CD4-positive, alpha-beta T cell treated with Interleukin-15 for 4 hours (primary cell): ENCODE measurements around the gene MBNL2.

Source experiments
- DNase-seq: peaks from one replicate; pipeline ENCODE4 v3.0.0-alpha.2; 2020; ENCODE audit warnings: low spot score

MBNL2 gene

GRCh38 chr13:97384371-97384770, 162.2 kb downstream of the MBNL2 start:
- DNase-seq: no peak

DNA sequence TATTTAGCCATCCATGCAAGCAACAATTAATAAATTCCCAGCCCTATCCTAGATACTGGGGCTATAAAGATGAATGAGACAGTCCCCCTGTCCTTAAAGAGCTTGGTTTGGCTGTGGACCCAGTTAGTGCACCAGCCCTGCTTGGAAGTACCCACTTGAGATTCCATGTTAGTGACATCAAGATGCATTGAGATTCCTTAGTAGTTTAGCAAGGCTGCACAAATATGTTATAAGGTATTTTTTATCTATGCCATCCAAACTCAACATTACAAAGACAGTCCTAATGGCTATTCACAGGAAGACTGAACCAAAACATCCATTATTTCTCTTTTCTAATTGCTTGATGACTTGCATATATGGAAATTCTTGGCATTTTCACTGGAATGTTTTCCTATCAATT, 163.0 kb downstream of the MBNL2 start:
- DNase-seq: no peak

GRCh38 chr13:97385854-97386253, 163.7 kb downstream of the MBNL2 start:
- no peak for DNase-seq

DNA sequence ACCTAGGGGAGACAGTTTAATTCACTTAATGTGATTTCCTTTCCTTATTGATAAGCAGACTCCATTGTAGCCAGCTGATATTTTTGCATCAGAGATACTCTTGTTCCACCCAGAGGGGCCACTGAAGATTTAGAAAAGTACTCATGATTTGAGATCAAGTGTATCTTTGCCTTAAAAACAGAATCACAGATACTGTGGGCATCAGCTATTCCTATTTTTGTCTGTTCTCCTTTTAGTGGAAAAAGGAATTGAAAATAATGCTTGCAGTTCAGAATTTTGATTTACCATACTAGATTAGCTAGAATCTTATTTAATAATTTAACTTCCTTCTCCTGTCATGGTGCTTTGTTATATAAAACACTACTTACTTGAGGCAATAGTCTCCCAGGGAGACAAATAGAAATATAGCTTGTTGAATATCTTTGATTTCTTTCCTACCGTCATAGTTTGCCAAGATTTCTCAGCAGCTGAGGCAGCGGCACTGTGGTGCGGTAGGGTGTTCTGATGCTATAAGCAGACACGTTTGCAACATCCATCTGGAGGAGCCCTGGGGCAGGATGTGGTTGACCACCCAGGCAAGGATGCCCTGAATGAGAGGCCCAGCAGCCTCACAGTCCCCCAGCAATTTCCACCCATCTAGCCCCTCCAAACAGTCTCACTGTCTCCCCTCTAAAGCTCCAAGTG, 164.8 kb downstream of the MBNL2 start:
- DNase-seq: no peak

- no peak for DNase-seq
Measured at GRCh38 chr13:97387485-97387839, 165.3 kb downstream of the MBNL2 start.

DNA sequence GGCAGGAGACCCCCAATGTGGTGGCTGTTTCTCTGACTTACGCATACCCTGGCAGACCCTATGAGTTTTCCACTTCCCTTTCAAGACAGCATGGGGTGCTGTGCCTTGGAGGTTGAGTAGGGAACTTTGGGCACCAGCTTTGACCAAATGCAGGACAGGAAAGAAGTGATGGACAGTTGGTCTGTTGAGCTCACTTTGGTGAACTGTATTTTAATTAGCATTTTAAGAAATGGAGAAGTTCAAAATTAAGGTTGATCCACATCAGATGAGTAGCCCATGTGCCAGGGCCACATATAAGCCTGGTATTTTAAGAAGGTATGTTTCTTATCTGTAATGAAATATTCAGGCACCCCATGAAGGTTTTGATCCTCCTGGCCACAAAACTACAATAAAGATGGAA, 165.8 kb downstream of the MBNL2 start:
- DNase-seq: no peak

GRCh38 chr13:97388373-97388772, 166.2 kb downstream of the MBNL2 start:
- DNase-seq: no peak

DNA sequence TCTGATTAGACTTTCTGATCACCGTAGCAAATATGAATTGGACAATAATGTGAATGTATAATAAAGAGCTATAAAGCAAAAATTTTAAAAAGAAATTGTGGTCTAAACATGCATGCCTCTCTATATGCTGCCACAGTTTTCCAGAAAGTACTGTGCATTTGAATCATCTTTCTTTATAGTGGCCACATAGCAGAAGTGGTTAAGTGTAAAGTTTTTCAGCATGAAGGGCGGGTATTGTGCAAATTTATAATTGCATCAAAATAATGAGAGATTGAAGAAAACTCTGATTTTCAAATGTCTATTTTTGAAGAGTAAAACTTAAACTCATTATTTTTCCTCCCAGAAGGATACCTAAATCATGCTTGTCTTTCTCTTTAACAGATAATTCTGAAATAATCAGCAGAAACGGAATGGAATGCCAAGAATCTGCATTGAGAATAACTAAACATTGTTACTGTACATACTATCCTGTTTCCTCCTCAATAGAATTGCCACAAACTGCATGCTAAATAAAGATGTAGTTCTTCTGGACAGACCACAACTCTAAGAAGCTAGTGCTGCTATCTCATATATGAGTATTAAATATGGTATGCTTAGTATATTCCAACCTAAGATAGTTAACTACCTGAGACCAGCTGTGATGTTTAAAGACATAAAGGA, 168.9 kb downstream of the MBNL2 start:
- no peak for DNase-seq

DNA sequence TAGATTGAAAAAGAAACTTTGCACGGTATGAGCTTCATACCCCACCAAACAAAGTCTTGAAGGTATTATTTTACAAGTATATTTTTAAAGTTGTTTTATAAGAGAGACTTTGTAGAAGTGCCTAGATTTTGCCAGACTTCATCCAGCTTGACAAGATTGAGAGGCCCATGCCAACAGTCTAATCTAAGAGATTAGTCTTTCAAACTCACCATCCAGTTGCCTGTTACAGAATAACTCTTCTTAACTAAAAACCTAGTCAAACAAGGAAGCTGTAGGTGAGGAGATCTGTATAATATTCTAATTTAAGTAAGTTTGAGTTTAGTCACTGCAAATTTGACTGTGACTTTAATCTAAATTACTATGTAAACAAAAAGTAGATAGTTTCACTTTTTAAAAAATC, 169.9 kb downstream of the MBNL2 start:
- no peak for DNase-seq

DNA sequence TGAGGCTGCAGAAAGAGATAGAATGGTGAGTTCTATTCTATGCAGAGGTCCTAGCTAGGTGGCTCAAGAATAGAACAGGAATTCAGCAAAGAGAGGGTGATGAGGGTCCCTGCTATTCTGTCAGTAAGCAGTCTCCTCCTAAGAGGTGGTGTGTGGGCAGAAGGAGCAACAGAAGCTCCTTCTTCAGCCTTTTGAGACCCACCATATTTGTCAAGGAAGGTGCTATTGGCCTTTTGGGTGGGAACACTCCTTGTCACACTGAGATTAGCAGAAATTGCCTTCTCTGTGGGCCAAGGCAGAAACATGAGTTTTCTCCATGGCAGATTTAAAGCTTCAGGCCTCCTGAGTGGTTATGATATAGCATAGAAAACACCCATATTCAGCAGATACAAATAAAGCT, 172.4 kb downstream of the MBNL2 start:
- no peak for DNase-seq

- DNase-seq: no peak
Measured at GRCh38 chr13:97395447-97396136, 173.5 kb downstream of the MBNL2 start.

- no peak for DNase-seq
Measured at GRCh38 chr13:97397267-97397666, 175.1 kb downstream of the MBNL2 start.

GRCh38 chr13:97401421-97401820, 179.3 kb downstream of the MBNL2 start:
- DNase-seq: no peak

- no peak for DNase-seq
Measured at GRCh38 chr13:97403893-97404750, 182.0 kb downstream of the MBNL2 start.

GRCh38 chr13:97407540-97407939, 185.4 kb downstream of the MBNL2 start:
- DNase-seq: no peak

DNA sequence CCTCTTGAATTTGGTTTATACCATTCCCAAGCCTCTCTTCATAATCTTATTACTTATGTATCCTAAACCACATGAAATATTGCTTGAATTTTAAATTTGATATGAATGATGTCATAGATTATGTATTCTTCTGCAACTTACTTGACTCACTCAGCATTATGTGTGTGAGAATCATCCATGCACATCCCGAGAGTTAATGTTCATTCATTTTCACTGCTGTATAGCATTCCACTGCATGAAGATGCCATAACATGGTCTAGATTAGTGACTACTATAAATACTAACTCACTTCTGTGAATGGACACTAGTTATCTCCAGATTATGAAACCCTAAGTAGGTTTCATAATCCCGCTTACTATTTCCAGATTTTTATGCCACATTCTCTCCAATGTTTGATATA, 186.8 kb downstream of the MBNL2 start:
- DNase-seq: no peak

- no peak for DNase-seq
Measured at GRCh38 chr13:97411984-97412383, 189.9 kb downstream of the MBNL2 start.

DNA sequence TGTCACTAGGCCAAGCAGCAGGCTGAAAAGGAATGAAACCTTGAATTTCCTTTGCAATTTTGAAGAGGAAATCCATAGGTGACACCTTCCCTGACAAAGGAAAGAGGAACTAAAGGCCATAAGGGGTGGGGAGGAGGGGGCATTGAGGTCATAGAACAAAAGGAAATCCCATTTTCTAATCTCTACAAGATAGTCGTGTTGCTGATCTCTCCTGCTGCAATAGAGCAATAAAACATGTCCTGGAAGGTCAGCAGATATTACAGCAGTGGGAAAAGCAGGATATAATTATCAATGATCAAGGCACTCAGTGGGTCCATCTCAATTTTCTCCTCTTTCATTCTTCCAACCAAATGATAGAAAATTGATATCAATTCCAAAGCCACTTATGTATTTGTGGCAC, 191.6 kb downstream of the MBNL2 start:
- no peak for DNase-seq

DNA sequence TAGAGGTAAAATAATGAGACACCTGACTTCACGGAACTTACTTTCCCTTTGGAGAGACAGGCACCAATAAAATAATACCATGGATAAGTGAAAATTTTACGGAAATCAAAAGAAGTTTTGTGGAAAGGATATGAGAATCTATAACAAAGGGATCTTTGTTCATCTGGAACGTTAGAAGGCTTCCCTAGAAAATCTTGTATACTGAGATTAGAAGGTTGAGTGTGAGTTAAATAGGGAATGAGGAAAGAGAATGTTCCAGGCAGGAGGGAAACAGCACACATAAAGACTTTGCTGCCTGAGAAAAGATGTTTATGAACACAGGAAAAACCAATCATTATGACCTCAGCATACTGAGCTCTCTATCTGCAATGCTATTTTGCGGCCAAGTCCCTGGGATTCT, 192.3 kb downstream of the MBNL2 start:
- DNase-seq: no peak

DNA sequence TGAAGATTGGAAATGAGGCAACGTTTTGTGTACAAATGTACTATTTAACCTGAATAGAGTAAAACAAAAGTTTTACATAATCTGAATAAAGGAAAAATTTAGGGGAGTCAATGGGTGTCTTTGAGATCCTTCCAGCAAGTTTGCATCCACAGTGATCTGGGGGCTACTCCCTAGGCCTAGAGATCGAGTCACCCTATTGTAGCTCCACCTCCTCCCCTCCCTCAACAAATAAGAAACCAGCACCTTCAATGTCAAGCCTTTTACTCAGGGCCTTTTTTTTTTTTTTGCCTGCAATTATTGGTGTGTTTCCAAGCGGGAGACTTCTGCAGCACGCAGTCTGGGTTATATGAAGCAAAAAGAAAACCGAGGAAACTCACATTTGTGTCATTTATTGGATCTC, 195.6 kb downstream of the MBNL2 start:
- DNase-seq: no peak

DNA sequence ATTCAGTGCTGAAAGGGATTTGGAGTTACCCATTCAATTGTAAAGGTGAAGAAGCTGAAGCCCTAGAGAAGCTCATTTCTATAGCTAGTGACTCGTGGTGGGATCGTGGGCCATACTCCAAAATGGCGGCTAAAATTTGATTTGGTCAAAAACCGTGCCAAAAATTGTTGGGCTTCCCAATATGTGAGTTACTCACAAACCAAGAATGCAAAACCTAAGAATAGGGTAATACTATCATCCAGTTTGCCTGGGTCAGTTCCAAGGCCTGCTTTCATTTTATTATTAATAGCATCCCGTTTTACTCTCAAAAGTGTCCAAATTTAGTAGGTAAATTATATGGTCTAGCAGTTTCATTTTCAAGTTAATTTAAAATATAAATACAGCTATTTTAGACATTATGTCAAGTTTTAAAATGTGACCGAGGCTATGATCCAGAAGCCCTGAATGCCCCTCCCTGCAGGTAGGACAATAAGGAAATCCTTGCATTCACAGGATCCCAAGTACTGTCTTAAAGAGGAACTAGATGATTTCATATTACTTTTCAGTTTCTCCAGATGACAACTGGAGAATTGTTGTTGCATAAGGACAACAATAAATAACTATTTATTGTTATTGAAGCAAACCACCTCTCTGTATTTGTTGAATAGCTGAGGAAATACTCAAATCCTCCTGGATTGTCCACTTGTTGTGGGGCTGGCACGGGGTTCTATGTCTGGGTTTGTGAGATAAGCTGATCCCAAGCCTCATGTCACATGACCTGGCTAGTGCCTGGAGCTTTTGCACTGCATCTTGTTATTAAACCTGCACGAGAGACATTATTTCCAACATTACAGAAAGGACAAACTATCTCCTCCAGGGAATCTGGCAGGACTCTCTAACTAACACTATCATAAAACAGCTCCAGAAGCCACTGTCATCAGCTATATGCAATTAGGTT, 200.3 kb downstream of the MBNL2 start:
- DNase-seq: no peak
